ENCODE results near the gene EBF4.
"Not testable (repeated sequence)": the region's sequence is repeated elsewhere in the genome, so short reads cannot be mapped to it uniquely, and the experiment has no call there.

Gene EBF4

DNA sequence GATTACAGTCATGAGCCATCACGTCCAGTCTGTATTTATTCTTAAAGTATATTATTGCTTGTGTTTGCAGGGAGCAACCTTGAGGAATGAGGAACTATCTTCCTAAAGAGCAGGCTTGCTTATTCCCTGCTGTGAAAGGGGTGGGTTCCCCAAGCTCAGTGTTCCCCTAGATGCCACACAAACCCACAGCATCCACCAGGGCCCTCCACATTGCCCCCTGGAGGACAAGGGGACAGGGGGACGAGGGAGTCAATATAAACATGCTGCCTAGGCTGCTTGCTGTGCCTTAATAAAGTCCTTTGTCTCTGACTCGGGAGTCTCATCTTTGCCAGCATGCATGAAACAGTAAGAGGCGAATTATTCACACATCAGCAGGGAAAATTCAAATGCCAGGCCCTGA lies 20.6 kb upstream of the EBF4 start:
- no peak for DNase-seq (ENCODE audit: low read depth in 1 of 2, low spot score in 1 of 2)

GRCh38 chr20:2672446-2672845 lies 20.1 kb upstream of the EBF4 start:
- no peak for DNase-seq (ENCODE audit: low read depth in 1 of 2, low spot score in 1 of 2)

DNA sequence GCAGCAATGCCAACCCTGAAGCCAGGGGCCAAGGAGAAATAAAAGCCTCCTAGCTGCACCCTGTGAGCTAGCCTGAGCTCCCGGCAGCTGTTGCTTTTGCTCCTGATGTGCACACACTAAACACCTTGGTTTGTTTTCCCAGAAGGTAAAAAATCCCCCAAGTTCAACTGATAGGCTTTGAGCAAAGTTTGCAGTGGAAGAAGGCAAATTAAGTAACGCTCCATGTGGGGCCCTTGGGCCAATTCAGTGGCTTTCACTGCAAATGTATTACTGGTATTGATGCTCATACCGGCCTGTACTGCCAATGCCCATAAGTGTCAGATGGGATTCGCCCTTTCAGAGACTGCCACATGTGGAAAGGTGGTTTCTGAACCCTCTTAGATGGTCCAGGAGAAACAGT lies 19.1 kb upstream of the EBF4 start:
- no peak for DNase-seq (ENCODE audit: low read depth in 1 of 2, low spot score in 1 of 2)

DNA sequence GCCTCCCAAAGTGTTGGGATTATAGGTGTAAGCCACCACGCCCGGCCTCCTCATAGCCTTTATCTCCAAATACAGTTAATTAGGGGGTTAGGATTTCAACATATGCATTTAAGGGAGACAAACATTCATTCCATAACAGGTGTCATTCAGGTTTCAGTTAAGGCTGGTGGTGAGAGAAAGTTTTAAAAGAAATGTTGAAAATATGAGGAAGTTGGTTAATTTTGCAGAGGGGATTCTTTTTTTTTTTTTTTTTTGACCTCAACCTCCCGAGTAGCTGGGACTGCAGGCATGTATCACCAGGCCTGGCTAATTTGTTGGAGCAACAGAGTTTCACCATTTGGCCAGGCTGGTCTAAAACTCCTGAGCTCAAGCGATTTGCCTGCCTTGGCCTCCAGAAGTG lies 12.5 kb upstream of the EBF4 start:
- DNase-seq (ENCODE audit: low read depth in 1 of 2, low spot score in 1 of 2) = no peak

- not testable (repeated sequence) for DNase-seq (ENCODE audit: low read depth in 1 of 2, low spot score in 1 of 2)
Observed at GRCh38 chr20:2682040-2682439, 10.5 kb upstream of the EBF4 start.

DNA sequence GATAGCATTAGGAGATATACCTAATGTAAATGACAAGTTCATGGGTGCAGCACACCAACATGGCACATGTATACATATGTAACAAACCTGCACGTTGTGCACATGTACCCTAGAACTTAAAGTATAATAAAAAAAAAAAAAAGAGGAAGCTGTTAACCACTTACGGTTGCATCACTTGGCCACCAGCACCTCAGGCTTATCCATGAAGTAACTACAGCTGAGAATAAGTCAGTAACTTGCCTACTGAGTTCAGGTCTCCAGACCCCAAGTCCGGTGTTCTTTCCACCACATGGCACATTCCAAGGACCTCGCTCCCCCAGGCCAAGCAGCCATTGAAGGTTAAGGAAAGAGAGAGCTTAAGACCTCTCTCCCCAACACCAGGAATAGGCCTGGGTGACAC lies 7.8 kb upstream of the EBF4 start:
- not testable (repeated sequence) for DNase-seq (ENCODE audit: low read depth in 1 of 2, low spot score in 1 of 2)

DNA sequence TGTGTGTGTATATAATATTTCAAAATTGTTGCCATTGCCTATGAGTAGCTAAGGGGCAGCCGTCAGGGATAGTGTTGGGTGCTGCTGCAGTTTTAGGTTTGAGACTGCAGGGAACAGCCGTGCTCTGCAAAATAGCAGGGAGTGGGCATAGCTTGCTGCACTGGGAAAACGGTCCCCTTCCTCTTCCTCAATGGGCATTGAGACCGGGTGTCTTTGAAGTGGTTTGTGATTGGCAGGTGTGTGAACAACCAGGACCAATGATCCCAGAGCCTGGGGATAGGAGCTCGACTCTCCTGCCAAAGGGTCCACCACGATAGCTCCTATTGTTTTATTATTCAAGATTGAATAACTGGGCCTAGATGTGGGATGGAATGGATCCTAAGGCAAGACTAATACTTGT lies 5.1 kb upstream of the EBF4 start:
- DNase-seq (ENCODE audit: low read depth in 1 of 2, low spot score in 1 of 2) = no peak

- peak; percentile 57 to 64 for DNase-seq (ENCODE audit: low read depth in 1 of 2, low spot score in 1 of 2)
Observed at GRCh38 chr20:2688041-2688591, 4.5 kb upstream of the EBF4 start.

GRCh38 chr20:2690213-2690612 lies 2.4 kb upstream of the EBF4 start:
- DNase-seq (ENCODE audit: low read depth in 1 of 2, low spot score in 1 of 2) = no peak

GRCh38 chr20:2690718-2691117 lies 1.9 kb upstream of the EBF4 start:
- no peak for DNase-seq (ENCODE audit: low read depth in 1 of 2, low spot score in 1 of 2)

GRCh38 chr20:2691127-2691526 lies 1.5 kb upstream of the EBF4 start:
- no peak for DNase-seq (ENCODE audit: low read depth in 1 of 2, low spot score in 1 of 2)

DNA sequence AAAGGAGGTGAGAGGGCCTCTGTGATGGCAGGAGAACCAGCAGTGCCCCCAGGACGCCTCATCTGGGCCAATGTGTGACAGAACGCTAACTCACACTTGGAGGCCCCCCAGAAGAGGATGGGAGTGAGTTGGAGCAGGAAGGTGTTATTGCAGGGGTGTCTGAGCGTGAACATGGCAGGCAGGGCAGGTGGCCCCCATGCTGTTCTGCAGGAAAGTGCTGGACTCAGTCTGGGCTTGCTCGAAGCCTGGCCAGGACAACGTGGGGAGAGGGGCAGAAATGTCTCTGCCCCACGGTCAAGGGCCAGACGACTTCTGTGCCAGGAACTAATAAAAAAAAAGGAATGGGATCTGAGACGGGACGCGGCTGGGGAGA lies 931 bp upstream of the EBF4 start:
- no peak for DNase-seq (ENCODE audit: low read depth in 1 of 2, low spot score in 1 of 2)

- DNase-seq (ENCODE audit: low read depth in 1 of 2, low spot score in 1 of 2) = no peak
Observed at GRCh38 chr20:2692886-2693285, 306 bp downstream of the EBF4 start.

- peak in 1 of 2 donors; percentile 31 for DNase-seq (ENCODE audit: low read depth in 1 of 2, low spot score in 1 of 2)
Observed at GRCh38 chr20:2693286-2694007, 867 bp downstream of the EBF4 start.

GRCh38 chr20:2694008-2694471 lies 1.5 kb downstream of the EBF4 start:
- DNase-seq (ENCODE audit: low read depth in 1 of 2, low spot score in 1 of 2) = no peak

DNA sequence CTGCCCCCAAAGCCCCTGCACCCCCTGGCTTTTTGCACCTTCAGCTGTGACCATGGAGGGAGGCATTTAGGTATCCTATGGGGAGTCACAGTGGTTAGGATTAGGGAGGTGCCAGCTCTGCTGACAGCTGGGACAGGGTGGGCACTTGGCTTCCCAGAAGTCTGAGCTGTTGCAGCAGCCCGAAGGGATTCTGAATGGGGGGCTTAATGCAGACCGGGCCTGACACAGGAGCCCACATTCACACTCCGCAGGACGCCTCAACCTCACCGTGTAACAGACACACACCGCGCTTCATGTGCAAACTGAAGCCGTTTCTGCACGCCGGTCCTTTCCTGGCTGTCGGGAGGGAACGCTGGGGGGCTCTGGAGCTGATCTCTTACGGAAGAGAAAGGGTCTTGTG lies 1.9 kb downstream of the EBF4 start:
- no peak for DNase-seq (ENCODE audit: low read depth in 1 of 2, low spot score in 1 of 2)

DNA sequence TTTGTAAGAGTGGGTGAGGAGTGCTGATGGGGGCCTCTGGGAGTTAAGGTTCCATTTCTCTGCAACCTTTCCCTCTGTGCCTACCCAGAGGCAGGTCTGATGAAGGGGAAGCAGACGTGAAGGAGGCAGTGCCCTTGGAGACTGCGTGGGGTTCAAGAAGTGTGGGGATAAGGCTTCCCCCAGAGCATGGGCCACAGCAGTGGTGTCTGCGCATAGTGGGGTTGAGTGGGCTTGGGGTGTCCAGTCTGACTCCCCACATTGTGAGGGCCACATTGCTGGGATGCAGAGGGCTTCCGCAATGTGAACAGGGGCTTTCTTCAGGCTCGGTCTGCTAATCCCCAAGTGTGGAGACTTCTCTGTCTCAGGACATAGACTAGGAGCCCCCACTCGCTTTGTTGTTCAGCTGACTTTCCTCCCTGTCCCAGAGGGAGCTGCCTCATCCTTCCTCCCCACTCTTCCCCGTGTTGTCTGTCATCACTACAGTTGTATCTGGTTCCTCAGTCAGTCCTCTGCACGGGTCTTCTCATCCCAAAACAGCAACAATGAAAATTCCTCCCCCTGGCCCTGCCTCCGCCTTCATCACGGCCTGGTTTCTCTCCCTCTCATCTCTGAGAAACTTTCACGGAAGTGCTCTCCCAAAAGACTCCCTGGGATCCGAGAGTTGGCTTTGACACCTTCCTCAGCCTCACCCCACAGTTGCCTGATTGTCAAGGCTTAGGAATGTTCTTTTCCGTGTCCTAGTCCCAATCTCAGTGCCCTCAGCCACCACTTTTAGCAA lies 2.8 kb downstream of the EBF4 start:
- DNase-seq (ENCODE audit: low read depth in 1 of 2, low spot score in 1 of 2) = no peak

DNA sequence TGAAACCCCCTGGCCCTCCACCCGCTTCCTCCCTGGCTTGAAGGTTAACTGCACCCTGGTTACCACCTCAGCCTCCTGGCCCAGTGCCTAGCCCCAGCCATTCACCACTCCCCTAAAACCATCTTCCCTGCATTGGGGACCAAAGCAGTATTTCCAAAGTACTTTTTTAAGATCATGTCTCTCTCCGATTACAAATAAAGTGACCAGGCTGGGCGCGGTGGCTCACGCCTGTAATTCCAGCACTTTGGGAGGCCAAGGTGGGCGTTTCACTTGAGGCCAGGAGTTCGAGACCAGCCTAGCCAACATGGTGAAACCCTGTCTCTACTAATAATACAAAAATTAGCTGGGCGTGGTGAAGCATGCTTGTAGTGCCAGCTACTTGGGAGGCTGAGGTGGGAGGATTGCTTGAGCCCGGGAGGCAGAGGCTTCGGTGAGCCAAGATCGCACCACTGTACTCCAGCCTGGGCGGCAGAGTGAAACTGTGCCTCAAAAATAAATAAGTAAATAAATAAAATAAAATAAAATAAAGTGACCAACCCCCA lies 3.5 kb downstream of the EBF4 start:
- DNase-seq (ENCODE audit: low read depth in 1 of 2, low spot score in 1 of 2) = not testable (repeated sequence)

GRCh38 chr20:2696646-2697045 lies 4.1 kb downstream of the EBF4 start:
- no peak for DNase-seq (ENCODE audit: low read depth in 1 of 2, low spot score in 1 of 2)

DNA sequence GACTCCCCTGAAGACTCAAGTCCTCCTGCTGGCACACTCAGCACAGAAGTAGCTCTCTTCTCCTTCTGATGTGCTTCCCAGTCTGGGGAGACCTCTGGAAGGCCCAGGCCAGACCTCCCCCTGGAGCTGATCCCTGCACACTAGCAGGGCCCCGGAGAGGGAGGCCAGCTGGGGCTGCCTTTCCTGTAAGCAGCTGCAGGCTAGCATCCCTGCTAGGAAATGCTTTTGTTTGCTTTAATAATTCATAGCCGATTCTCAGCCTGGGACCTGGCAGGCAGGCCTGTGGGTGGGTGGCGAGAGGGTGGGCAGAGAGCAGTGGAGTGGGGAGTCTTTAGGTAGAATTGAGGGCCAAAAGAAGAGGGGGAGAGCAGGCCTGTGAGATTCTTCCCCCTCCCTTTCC lies 5.2 kb downstream of the EBF4 start:
- no peak for DNase-seq (ENCODE audit: low read depth in 1 of 2, low spot score in 1 of 2)

DNA sequence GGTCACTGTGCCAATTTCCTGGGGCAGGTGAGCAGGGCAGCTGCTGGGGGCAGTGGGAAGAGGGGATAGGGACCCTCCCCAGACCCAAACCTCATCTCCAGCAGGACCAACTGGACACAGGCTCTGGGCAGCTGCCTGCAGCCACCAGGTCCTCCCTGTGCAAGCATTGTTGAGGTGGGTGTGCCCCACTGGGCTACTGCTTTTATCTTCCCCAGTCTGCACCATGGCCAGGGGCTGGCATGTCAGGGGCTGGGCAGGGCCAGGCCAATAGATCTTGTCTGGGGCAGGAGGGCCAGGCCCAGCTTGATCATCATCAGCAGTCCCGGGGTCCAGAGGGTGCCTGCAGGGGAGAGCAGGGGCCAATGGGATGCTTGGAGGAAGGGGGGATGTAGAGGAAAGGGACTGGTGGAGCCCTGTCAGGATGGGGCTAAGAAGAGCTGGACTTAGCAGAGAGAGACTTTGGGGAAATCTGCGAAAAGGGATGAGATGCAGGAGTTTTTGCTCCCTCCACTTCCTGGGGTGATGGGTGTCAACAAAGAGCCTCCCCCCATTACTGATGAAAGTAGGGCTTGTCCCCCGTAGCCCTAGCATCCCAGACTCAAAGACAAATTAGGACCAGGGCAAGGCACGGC lies 5.7 kb downstream of the EBF4 start:
- no peak for DNase-seq (ENCODE audit: low read depth in 1 of 2, low spot score in 1 of 2)

GRCh38 chr20:2698912-2699311 lies 6.3 kb downstream of the EBF4 start:
- DNase-seq (ENCODE audit: low read depth in 1 of 2, low spot score in 1 of 2) = no peak
